Mucosa of descending colon (tissue), 3 donors: ENCODE data around the gene CT45A9. TPM values are rescaled to one million over a fixed set of nuclear protein-coding genes. Genes with fewer than 3 reads are reported as not detected.
"Not testable (repeated sequence)": the region's sequence is repeated elsewhere in the genome, so short reads cannot be mapped to it uniquely, and the experiment has no call there.

Experiments used
- ATAC-seq: fragments of 200-7000 bp; cut with Tn5 transposase; one replicate; pipeline ENCODE4 v1.9.1; 2020; ENCODE audit warnings: mild to moderate bottlenecking, moderate library complexity
- DNase-seq, 3 donors: peaks; one replicate each; pipeline ENCODE4 v3.0.0-alpha.2; 2020
- H3K36me3 ChIP-seq: fragments of 200-600 bp; one replicate; pipeline ENCODE4 v1.8.0; 2021; ENCODE audit warnings: low read depth, mild to moderate bottlenecking
- H3K4me1 ChIP-seq: fragments of 200-600 bp; one replicate; pipeline ENCODE4 v1.8.0; 2021; ENCODE audit warnings: low read depth, mild to moderate bottlenecking
- H3K4me3 ChIP-seq: fragments of 200-600 bp; one replicate; pipeline ENCODE4 v1.8.0; 2021; ENCODE audit warnings: mild to moderate bottlenecking
- H3K9me3 ChIP-seq: fragments of 200-600 bp; one replicate; pipeline ENCODE4 v1.8.0; 2021; ENCODE audit warnings: mild to moderate bottlenecking
- intact Hi-C, 2 donors: fragments of 100-400 bp; cut with DNase I in 1 of 2; cut with micrococcal nuclease in 1 of 2; formaldehyde crosslinking; loops; one replicate each; pipeline versions ENCODE4 v1.11.0 to v1.11.1; 2022; cut with DNase I, micrococcal nuclease
- long read RNA-seq, 2 donors: library from polyadenylated mRNA; unstranded; transcript quantifications; one replicate each; pipeline ENCODE4 v2.0.0, GENCODE V29; 2019 to 2021
- total RNA-seq, 3 donors: library from RNA; stranded (reverse); fragmentation: NEBNext Ultra II Directional in 2 of 3; extraction: Animal tissue kit (Norgen Biotek cat#: 25700) in 2 of 3; gene quantifications; one replicate each; pipeline versions ENCODE4 v1.2.1 to v1.2.4, GENCODE V29; 2021 to 2023
- TF ChIP-seq, protein P1 (sequence below): fragments of 200-600 bp; IDR thresholded peaks from one replicate; pipeline ENCODE4 v1.8.0; 2022; ENCODE audit warnings: antibody characterized with exemption, mild to moderate bottlenecking
- donor health status: DM: no; HTN: no; CAD: no; lungs with moderate emphysema.
- donor health status: DM: no; HTN: no; CAD: no.
- donor health status: DM: no; HTN: yes; CAD: no.

Gene CT45A9, protein sequence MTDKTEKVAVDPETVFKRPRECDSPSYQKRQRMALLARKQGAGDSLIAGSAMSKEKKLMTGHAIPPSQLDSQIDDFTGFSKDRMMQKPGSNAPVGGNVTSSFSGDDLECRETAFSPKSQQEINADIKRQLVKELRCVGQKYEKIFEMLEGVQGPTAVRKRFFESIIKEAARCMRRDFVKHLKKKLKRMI
- total RNA-seq, result not detected
- long read RNA-seq, donor 1, result 0 reads
- long read RNA-seq, donor 2, result 0 reads

DNA sequence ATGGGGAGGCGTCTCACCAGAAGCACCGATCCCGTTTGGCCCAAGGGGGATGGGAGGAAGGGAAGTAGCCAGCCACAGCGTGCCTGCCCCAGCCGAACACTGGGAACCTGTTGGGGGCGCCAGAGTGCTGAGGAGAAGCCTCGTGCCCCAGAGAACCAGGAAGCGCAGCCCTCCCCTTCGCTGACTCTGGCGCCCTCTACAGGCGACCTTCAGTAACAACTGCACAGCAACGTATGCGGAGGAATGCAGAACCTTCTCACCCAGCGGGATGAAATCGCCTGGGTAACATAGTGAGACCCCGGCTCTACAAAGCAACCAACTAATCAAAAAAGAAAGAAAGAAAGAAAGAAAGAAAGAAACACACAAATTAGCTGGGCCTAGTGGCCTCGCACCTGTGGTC, at the start of gene CT45A9:
CT45A9 (minus strand) TSS at position 101 of the 400 bp plus-strand sequence. CDS start 3,751 bp downstream, outside the sequence.
- ATAC-seq, H3K4me1 ChIP-seq, H3K9me3 ChIP-seq, H3K4me3 ChIP-seq, intact Hi-C loops, H3K36me3 ChIP-seq, DNase-seq: not testable (repeated sequence)

DNA sequence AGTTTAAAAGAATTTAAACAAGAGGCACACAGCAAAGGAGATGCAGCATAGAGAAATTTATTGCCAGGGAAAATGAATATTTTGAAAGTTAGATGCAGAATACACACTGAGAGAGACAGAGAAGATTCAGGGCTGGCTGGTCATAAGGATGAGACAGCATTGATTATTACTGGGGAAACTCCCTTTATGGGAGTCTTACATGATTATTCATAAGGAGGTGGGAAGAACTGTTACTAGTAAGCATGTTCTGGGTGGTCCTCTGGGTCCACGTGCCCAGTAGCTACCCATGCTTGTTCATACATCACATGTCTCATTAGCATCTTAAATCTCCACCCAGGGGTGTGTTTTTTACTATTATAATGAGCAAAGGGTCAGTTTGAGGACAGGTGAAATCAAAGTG, 48.9 kb upstream of the CT45A9 start:
- H3K4me1 ChIP-seq, intact Hi-C loops, ATAC-seq, H3K36me3 ChIP-seq, H3K9me3 ChIP-seq, H3K4me3 ChIP-seq, DNase-seq: not testable (repeated sequence)

DNA sequence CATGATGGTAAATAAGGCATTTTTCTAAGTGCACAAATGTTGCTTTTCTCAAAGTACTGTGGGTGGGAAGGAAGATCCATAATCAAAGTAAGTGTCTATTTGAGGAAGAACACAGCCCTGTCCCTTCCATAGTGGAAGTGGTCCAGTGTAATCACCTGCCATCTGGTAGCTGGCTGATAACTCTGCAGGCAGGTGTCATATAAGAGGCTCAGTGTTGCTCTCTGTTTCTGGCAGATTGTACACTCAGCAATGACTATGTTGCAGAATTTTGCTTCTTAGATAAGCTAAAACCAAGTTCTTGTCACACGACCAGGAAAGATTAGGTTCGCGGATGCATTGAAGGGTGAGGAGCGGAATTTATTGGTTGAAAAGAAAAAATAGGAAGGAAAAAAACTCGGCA, 42.8 kb upstream of the CT45A9 start:
- intact Hi-C loops, result no loop called here
- Histone ChIP-seq H3K4me1 (no peaks in the 10 kb centered on the region), H3K9me3 (no peaks in the 10 kb centered on the region), H3K4me3 (no peak overlapping the region), H3K36me3 (no peaks in the 10 kb centered on the region)
- ATAC-seq, result no peak
- no peak for DNase-seq
- TF ChIP-seq, protein P1, sequence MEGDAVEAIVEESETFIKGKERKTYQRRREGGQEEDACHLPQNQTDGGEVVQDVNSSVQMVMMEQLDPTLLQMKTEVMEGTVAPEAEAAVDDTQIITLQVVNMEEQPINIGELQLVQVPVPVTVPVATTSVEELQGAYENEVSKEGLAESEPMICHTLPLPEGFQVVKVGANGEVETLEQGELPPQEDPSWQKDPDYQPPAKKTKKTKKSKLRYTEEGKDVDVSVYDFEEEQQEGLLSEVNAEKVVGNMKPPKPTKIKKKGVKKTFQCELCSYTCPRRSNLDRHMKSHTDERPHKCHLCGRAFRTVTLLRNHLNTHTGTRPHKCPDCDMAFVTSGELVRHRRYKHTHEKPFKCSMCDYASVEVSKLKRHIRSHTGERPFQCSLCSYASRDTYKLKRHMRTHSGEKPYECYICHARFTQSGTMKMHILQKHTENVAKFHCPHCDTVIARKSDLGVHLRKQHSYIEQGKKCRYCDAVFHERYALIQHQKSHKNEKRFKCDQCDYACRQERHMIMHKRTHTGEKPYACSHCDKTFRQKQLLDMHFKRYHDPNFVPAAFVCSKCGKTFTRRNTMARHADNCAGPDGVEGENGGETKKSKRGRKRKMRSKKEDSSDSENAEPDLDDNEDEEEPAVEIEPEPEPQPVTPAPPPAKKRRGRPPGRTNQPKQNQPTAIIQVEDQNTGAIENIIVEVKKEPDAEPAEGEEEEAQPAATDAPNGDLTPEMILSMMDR, result no peak

DNA sequence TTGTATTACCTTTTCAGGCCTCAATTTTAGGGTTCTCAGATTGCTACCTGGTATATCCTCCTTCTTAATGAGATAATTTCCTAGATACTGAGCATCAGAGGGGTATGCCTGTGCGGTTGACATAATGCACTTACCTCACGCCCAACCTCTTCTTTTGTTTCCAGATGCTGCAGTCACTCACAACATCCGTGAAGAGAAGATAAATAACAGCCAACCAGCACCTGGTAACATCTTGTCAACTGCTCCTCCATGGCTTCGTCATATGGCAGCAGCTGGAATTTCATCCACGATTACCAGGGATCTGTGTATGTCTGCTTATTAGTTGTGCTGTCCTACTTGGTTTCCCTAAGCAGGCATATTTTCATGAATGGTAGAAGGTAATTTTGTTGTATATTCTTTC, 38.6 kb upstream of the CT45A9 start:
- H3K9me3 ChIP-seq, result no peaks in the 10 kb centered on the region
- DNase-seq (no peak), ATAC-seq (no peak)
- H3K36me3 ChIP-seq, result no peaks in the 10 kb centered on the region
- TF ChIP-seq, protein P1, result no peak
- H3K4me1 ChIP-seq, result no peaks in the 10 kb centered on the region
- H3K4me3 ChIP-seq, result no peak overlapping the region
- intact Hi-C loops, result no loop called here

DNA sequence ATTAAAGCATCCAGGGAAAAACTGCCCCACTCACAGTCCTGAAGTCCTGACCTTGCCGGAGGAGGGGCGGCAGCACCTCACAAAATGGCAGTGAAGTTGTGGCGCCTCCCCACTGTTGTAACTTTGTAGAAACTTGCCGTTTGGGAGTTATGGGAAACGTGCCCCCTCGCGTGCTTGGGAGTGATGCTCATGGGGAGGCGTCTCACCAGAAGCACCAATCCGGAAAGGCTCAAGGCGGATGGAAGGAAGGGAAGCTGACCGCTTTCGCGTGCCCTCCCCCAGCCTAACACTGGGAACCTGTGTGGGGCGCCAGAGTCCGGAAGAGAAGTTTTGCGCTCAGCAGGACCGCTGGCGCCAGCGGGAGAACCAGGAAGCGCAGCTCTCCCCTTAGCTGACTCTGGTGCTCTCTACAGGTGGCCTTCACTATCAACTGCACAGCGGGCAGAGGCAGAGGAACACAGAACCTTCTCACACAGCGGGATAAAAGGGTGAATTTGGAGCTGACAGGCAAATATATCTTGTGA, 21.7 kb upstream of the CT45A9 start, which contains the start of the genes CT45A10 and SAGE1:
CT45A10 (minus strand) TSS at position 151 of the 524 bp plus-strand sequence. CDS start 8,100 bp downstream, outside the sequence.
SAGE1 (plus strand) TSS at position 423 of the 524 bp plus-strand sequence. CDS start 2,527 bp downstream, outside the sequence.
- H3K4me1 ChIP-seq, result no peaks in the 10 kb centered on the region
- DNase-seq, result no peak
- H3K36me3 ChIP-seq, result no peaks in the 10 kb centered on the region
- intact Hi-C loops, result no loop called here
- no peaks in the 10 kb centered on the region for H3K9me3 ChIP-seq
- TF ChIP-seq, protein P1, result no peak
- H3K4me3 ChIP-seq, result no peak within 1 kb of the TSS
- no peak for ATAC-seq

DNA sequence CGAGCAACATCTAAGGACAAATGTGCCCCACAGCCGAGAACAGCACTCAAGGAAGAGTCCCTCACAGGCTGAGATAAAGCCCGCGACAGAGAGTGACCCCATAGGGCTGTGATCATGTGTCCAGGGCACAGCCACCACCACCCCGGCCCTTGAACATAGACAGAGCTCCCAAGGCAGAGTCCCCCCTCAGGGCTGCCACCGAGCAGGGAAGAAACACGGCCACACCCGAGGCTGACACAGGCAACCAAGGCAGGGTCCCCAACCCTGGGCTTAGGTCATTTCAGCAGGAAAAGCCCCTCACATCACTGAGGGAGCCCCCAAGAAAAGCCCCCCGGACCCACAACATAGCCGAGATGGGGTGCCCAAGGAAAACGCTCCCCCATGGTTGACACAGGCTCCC, 21.2 kb upstream of the CT45A9 start:
- Histone ChIP-seq H3K4me3 (no peak overlapping the region), H3K9me3 (no peaks in the 10 kb centered on the region), H3K36me3 (no peaks in the 10 kb centered on the region), H3K4me1 (no peaks in the 10 kb centered on the region)
- DNase-seq, result no peak
- no peak for ATAC-seq
- intact Hi-C loops, result no loop called here
- TF ChIP-seq, protein P1, result no peak
